HTR-8/SVneo (cell line): Measurements from ENCODE around the gene ZNF132.
"Not testable (repeated sequence)": the region's sequence is repeated elsewhere in the genome, so short reads cannot be mapped to it uniquely, and the experiment has no call there.

Source experiments
- DNase-seq: peaks from one replicate; pipeline ENCODE4 v3.0.0; 2011; ENCODE audit warnings: low spot score, mixed read lengths; ENCODE audit not compliant: insufficient read length
- FAIRE-seq: peaks from 2 replicates; lab custom pipeline; 2011; peaks lifted over from hg19 to GRCh38; lab: Jason Lieb, UNC

Gene ZNF132

DNA sequence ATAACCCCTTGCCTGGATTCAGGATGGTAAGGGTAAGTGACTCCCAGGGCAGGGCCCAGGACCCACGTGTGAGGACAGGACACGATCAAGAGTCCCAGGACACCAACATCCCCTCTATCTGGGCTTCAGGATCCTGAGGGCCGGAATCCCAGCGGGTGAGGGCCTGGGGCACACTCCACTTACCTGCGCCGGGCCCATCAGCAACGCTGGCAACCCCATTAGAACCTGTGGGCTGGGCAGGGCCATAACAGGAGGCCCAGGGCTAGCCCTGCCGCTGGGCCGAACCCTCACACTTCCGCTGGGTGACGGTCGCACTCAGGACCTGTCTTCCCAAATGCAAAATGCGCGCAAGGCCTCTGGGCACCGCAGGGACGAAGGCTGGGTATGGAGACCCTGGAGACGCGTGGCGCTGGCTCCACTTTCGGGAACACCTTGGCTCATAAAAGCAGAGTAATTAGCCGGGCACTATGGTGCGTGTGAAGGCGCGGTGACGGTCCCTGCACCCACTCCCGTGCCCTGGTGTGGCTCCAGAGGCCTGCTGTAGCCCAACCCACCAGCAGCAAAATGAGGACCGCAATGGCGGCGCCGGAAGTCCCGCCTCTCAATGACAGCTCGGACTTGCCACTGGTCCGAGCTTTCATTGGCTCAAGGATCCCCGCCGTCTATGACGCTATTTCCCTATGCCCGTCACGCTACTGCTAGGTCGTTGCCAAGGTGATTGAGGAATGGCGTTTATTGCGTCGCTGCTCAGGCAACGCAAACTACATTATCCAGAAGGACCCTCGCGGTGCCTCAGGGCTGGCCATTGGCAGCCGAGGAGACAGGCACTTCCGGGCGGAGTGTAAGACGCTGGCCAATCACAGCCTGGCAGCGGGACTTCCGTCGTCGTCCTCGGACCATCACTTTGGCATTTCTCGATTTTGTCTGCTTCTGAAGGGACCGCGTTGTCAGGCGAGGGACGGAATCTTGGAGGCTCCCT lies at the start of gene ZNF132:
Gene ZNF132 (minus strand): TSS at position 578 of the 979 bp plus-strand sequence. CDS start 332 bp downstream, at position 246.
- peak; percentile 98 for FAIRE-seq

GRCh38 chr19:58484349-58484748 lies 44.4 kb upstream of the ZNF132 start:
- not testable (repeated sequence) for DNase-seq, FAIRE-seq

More for the DNA sequence above, at the start of gene ZNF132:
- peak; percentile 96 for DNase-seq

GRCh38 chr19:58483776-58484175 lies 43.8 kb upstream of the ZNF132 start:
- DNase-seq (no peak), FAIRE-seq (no peak)

DNA sequence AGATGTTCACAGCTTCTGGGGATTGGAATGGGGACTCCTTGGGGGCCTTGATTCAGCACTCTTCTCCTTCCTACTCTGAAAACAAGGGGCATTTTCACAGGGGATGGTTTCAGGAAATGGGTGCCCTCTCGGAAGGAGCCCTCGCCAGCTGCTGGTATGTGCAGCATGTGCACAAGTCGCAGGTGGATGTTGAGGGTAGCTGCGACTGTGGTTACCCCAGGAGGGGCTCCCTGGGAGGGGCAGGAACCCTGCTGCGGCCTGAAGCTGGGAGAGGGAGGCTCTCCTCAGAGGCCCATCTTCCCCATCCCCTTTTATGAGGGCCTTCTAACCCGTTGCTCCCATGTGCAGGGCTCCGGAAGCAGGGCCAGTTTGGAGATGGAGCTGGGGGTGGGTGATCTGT lies 42.4 kb upstream of the ZNF132 start:
- FAIRE-seq = no peak
- no peak for DNase-seq

GRCh38 chr19:58480831-58481230 lies 40.9 kb upstream of the ZNF132 start:
- FAIRE-seq = no peak
- DNase-seq = no peak

DNA sequence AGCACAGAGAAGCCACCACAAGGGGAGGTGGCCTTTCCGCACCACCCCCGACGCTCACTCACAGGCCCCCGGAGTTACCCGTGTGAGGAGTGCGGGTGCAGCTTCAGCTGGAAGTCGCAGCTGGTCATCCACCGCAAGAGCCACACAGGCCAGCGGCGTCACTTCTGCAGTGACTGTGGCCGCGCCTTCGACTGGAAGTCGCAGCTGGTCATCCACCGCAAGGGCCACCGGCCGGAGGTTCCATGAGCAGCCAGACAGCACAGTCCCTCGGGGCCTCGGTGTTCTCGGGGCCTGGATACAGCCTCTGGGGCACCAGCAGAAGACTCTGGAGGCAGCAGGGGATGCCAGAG lies 40.5 kb upstream of the ZNF132 start:
- DNase-seq (no peak), FAIRE-seq (no peak)

DNA sequence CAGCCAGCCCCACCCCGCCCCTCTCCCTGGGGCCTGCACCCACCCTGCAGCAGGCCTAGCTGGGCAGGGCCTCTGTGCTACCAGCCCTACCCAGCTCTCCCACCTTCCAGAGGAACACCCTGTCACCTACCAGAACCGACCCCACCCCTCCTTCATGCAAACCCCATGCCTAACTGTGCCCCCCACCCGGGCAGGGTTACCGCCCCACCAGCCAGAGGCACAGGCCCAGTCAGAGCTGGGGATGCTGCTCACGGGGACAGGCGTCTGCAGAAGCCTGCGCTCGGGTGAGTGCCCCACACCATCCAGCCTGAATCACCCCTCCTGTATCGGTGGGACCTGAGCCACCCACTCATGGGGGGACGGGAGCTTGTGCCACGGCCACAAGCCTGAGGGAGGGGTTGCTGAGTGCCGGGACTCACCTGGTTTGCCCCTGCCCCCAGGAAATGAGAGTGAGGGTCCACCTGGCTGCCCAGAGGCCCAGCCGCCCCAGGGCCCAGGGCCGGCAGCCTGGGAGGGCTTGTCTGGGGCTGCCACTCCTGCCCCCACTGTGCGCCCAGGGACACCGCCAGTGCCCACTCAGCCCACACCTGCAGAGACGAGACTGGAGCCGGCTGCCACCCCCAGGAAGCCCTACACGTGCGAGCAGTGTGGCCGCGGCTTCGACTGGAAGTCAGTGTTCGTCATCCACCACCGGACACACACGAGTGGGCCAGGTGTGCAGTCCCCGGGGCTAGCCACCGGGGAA lies 40.0 kb upstream of the ZNF132 start:
- FAIRE-seq (no peak), DNase-seq (no peak)

DNA sequence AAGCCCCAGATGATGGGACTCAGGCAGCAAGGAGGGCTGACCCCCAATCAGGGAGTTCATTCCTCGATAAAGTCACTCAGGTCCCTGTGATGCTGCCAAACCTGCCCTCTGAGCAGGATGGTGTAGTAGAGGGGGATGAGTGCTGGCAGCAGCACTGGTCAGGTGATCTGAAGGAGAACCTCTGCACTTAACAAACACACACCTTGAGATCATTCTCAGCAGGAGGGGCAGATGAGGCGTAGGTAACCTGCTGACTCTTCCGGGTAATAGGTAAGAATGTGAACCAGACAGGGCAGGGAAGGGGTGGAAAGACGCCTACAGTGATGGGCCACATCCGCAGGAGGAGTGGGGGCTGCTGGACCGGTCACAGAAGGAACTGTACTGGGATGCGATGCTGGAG lies 39.4 kb upstream of the ZNF132 start:
- DNase-seq (no peak), FAIRE-seq (no peak)

GRCh38 chr19:58477871-58478270 lies 37.9 kb upstream of the ZNF132 start:
- DNase-seq = no peak
- peak; percentile 23 for FAIRE-seq

- FAIRE-seq (no peak), DNase-seq (no peak)
These were observed 37.2 kb upstream of the ZNF132 start for GRCh38 chr19:58477130-58477529.

DNA sequence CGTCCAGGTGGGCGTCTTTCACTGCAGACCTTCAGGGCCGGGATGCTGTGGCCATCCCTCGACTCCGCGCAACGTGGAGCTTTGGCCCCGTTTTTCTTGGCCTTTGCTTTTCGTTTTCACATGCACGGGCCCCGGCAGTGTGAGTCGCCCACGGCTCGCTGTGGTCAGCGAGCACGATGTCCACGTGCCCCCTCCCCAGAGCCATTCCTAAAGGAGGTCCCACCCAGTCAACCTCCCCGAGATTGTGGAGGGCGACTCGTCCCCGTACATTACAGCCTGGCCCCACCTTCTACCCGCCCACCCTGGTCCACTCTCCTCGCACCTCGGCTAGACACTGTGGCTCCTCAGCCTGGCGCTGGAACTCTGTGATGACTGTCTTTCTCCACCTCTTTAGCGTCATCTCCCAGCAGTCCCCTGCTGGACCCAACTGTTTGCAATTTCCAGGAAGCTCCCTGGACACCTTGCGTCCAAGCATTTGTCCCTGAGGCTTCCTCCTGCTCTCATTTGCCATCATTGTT lies 36.6 kb upstream of the ZNF132 start:
- FAIRE-seq (no peak), DNase-seq (no peak)

GRCh38 chr19:58475714-58476497 lies 36.0 kb upstream of the ZNF132 start, which contains the start of gene ZNF446:
TSS of gene ZNF446 (plus strand) at chr19:58476352. CDS start at chr19:58477219, 867 bp downstream.
- FAIRE-seq (peak; percentile 98), DNase-seq (peak; percentile 94)

DNA sequence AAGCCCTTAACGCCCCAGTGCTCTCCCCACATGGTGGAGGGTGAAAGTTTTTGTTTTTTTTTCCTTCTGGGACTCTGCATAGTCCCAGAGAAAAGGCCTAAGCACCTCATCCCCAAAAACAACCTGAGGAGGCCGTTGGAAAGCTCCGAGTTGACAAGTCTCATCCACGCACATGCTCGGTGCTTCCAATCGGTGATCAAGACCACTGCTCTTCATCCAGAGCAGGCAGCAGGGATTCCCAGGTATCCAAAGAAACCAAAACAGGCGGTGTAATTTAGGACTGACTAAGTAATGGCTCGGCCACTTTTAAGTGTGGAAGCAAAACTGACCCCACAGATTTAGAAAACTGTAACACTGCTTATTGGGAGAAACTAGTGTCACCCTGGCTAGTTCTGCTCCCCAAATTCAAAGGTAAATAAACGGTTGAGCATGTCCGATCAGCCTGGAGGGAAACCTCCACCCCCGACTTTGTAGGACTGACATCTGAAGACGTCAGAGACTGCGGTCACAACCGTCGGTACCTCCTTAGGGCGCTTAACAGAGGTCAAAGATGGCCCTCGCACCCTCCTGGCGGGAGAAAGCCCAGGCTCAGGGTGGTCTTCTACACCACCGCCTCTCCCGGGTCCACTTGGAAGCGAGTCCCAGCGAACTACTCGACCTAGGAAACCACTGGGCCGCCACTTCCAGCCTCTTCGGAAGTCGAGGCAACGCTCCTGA lies 35.2 kb upstream of the ZNF132 start:
- FAIRE-seq (no peak), DNase-seq (no peak)

DNA sequence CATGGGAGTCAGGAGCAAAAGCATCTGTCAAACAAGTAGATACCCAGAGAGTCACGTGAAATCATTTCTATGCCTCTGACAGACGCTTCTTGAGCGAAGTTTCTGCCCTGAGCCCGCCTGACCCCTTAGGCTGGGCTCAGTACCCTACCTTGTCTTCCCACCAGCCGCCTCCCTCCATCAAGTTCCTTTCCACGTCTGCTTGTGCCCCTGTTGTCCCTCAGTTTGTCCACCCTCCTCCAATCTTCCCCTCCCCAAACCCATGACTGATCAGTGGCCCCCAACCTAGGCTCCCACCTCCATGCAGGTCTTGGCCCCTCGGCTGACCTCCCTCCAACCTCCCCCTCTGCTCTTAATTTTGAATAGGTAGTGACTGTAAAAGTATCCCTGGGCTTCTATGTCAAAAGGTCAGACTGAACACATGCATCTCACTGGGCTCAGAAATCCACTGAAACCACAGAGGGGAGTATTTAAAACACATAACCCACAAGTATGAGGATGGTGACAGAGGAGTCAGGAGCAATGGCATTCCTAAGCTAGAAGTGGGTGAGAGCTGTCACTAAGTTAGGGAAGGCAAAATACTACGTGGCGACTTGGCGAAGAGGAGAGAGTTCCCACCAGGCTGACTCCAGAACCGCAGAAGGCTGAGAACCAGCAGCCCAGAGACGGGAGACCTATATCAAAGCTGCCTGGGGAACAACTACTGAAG lies 34.5 kb upstream of the ZNF132 start:
- FAIRE-seq (no peak), DNase-seq (no peak)

DNA sequence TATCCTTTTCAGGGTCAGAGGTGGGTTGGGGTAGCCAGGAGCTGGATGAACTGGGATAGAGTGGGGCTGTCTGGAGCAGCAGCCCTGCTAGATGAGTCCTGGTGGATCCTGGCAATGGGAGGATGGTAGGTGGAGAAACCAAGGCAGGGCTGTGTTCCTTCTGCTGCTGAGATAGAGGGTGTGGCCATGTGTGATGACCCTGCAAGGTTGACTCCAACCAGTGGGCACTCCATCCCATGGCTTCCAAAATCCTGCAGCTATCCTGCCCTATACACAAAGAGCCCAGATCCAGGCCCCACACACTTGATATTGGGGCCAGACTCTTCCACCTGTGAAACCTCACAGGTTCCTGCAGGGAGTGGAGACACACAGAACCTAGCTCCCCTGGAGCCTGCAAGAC lies 33.8 kb upstream of the ZNF132 start:
- DNase-seq = no peak
- no peak for FAIRE-seq

- no peak for FAIRE-seq
- no peak for DNase-seq
These were observed 31.8 kb upstream of the ZNF132 start for GRCh38 chr19:58471736-58472135.

DNA sequence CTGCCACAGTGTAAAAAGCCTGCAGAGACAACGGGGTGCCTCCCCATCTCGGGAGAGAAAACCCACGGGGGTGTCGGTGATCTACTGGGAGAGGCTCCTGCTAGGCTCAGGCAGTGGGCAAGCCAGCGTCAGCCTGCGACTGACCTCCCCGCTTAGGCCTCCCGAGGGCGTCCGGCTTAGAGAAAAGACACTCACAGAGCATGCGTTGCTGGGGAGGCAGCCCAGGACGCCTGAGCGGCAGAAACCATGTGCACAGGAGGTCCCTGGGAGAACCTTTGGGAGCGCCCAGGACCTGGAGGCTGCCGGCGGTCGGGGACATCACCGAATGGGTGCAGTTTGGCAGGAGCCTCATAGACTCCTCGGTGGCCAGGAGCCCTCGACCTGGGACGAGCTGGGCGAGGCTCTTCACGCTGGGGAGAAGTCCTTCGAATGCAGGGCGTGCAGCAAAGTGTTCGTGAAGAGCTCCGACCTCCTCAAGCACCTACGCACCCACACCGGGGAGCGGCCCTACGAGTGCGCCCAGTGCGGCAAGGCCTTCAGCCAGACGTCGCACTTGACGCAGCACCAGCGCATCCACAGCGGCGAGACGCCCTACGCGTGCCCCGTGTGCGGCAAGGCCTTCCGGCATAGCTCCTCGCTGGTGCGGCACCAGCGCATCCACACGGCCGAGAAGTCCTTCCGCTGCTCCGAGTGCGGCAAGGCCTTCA lies 31.0 kb upstream of the ZNF132 start:
- not testable (repeated sequence) for DNase-seq

More for the DNA sequence above, 31.0 kb upstream of the ZNF132 start:
- peak; percentile 23 for FAIRE-seq
